Endothelial cell of umbilical vein (primary cell): Measurements from ENCODE around the gene COLQ.

Experiments
- CTCF ChIP-seq, 2 donors: IDR thresholded peaks; 1 replicate in 1 of 2; 2 replicates in 1 of 2; pipeline ENCODE4 v1.5.1; 2011; ENCODE audit warnings: low read length in 2 of 2, mild to moderate bottlenecking in 2 of 2, moderate library complexity in 2 of 2, control low read depth in 1 of 2, inconsistent platforms in 1 of 2, low read depth in 1 of 2; ENCODE audit not compliant: insufficient read depth in 1 of 2; ENCODE audit errors: extremely low read depth in 1 of 2
- EZH2 ChIP-seq: IDR thresholded peaks from 2 replicates; pipeline ENCODE4 v1.6.1; 2012; ENCODE audit warnings: borderline replicate concordance, low read depth, mild to moderate bottlenecking, moderate library complexity, low read length, inconsistent platforms; ENCODE audit not compliant: severe bottlenecking
- FOS ChIP-seq: IDR thresholded peaks from 2 replicates; pipeline ENCODE4 v1.6.1; 2011; ENCODE audit warnings: mild to moderate bottlenecking, low read length, moderate library complexity, borderline replicate concordance; ENCODE audit not compliant: insufficient read depth
- GATA2 ChIP-seq: IDR thresholded peaks from 2 replicates; pipeline ENCODE4 v1.7.0; 2011; ENCODE audit warnings: low read depth, mild to moderate bottlenecking, moderate library complexity, mixed read lengths, low read length; ENCODE audit not compliant: insufficient read length, insufficient read depth
- POLR2A ChIP-seq: IDR thresholded peaks from 2 replicates; pipeline ENCODE4 v1.6.1; 2012; ENCODE audit warnings: low read depth, mild to moderate bottlenecking, control low read depth, low read length
- POLR2AphosphoS5 ChIP-seq: IDR thresholded peaks from 2 replicates; pipeline ENCODE4 v1.6.1; 2012; ENCODE audit warnings: low read depth, mild to moderate bottlenecking, control low read depth, low read length, moderate library complexity; ENCODE audit not compliant: insufficient read depth

GRCh38 chr3:15479400-15480224 is 41.9 kb downstream of the COLQ start:
- TF ChIP-seq POLR2A = no peak
- TF ChIP-seq CTCF (IDR thresholded peaks at IDR 0.05; ENCODE audit: extremely low read depth in 1 of 2, insufficient read depth in 1 of 2, low read depth in 1 of 2, low read length in 2 of 2) = no peak
- TF ChIP-seq FOS = no peak
- TF ChIP-seq EZH2 = no peak
- TF ChIP-seq POLR2AphosphoS5 = no peak
- TF ChIP-seq GATA2 = no peak
